ENCODE measurements around the gene GAS2L1. TPM values are rescaled to one million over a fixed set of nuclear protein-coding genes. Genes with fewer than 3 reads are reported as not detected.

GAS2L1 gene
- total RNA-seq, 1 experiment from 2014 or later: 68.8 TPM

GRCh38 chr22:29267462-29267857 lies 39.0 kb upstream of the GAS2L1 start:
- Histone ChIP-seq H3K9me3 (ENCODE audit: control insufficient read depth, insufficient read depth, low read depth, low read length) (no peaks in the 10 kb centered on the region), H3K27me3 (ENCODE audit: control insufficient read depth, insufficient read depth, low read length) (no peaks in the 10 kb centered on the region), H3K4me1 (ENCODE audit: control insufficient read depth, insufficient read depth, low read length) (peaks cover 30% of the 10 kb centered on the region), H3K36me3 (ENCODE audit: control insufficient read depth, insufficient read depth, low read length) (peaks cover 27% of the 10 kb centered on the region), H3K27ac (ENCODE audit: low read length) (peak overlapping the region; percentile 98), H3K4me3 (ENCODE audit: low read depth in 2 of 2, low read length in 2 of 2) (peak overlapping the region; percentile 91 to 98)
- intact Hi-C loops (cut with micrococcal nuclease; ENCODE audit: unreplicated experiment) (no loop called here), in situ Hi-C loops (cut with HindIII; ENCODE audit: low pct_unique_long_range_greater_than_20kb, low sequenced_read_pairs) (no loop called here)
- ATAC-seq (no peak), DNase-seq (ENCODE audit: low read depth, low spot score) (no peak)
- TF ChIP-seq SIN3A (IDR thresholded peaks at IDR 0.05; ENCODE audit: borderline replicate concordance, insufficient read depth, low read depth, low read length) (no peak), CTCF (IDR thresholded peaks at IDR 0.05) (no peak), POLR2AphosphoS5 (IDR thresholded peaks at IDR 0.05; ENCODE audit: low read depth, low read length) (no peak), TCF7L2 (IDR thresholded peaks at IDR 0.05; ENCODE audit: low read depth, low read length) (no peak)
- ChIA-PET CTCF (no interaction called here), POLR2A (no interaction called here)
- TSS peak; percentile 86 for BruUV-seq (replicated peaks)

GRCh38 chr22:29267858-29268510 lies 38.5 kb upstream of the GAS2L1 start, which contains the start of the genes EWSR1 and RHBDD3:
TSS of gene EWSR1 (plus strand) at chr22:29268268. CDS start at chr22:29268337, 69 bp downstream.
TSS of gene RHBDD3 (minus strand) at chr22:29267981. CDS start at chr22:29265626, 2,355 bp downstream.
- no TSS peak for BruUV-seq (replicated peaks)
- TF ChIP-seq SIN3A (IDR thresholded peaks at IDR 0.05; ENCODE audit: borderline replicate concordance, insufficient read depth, low read depth, low read length) (no peak), POLR2AphosphoS5 (IDR thresholded peaks at IDR 0.05; ENCODE audit: low read depth, low read length) (peak; percentile 71; the same call in 1 of the 2 replicates), CTCF (IDR thresholded peaks at IDR 0.05) (no peak), TCF7L2 (IDR thresholded peaks at IDR 0.05; ENCODE audit: low read depth, low read length) (peak; percentile 61; the same call in 1 of the 2 replicates)
- DNase-seq (ENCODE audit: low read depth, low spot score) (peak; percentile 48), ATAC-seq (peak; percentile 91)
- Histone ChIP-seq H3K36me3 (ENCODE audit: control insufficient read depth, insufficient read depth, low read length) (peaks cover 33% of the 10 kb centered on the region), H3K4me3 (ENCODE audit: low read depth in 2 of 2, low read length in 2 of 2) (peak within 1 kb of the TSS; percentile 91 to 98), H3K27me3 (ENCODE audit: control insufficient read depth, insufficient read depth, low read length) (no peaks in the 10 kb centered on the region), H3K27ac (ENCODE audit: low read length) (peak within 1 kb of the TSS; percentile 98), H3K4me1 (ENCODE audit: control insufficient read depth, insufficient read depth, low read length) (peaks cover 34% of the 10 kb centered on the region), H3K9me3 (ENCODE audit: control insufficient read depth, insufficient read depth, low read depth, low read length) (no peaks in the 10 kb centered on the region)
- CTCF ChIA-PET: no interaction called here
- in situ Hi-C loops (cut with HindIII; ENCODE audit: low pct_unique_long_range_greater_than_20kb, low sequenced_read_pairs): no loop called here
- POLR2A ChIA-PET: no interaction called here
- intact Hi-C loops (cut with micrococcal nuclease; ENCODE audit: unreplicated experiment): no loop called here

- in situ Hi-C loops (cut with HindIII; ENCODE audit: low pct_unique_long_range_greater_than_20kb, low sequenced_read_pairs) (no loop called here), intact Hi-C loops (cut with micrococcal nuclease; ENCODE audit: unreplicated experiment) (no loop called here)
- no TSS peak for BruUV-seq (replicated peaks)
- DNase-seq (ENCODE audit: low read depth, low spot score): no peak
- Histone ChIP-seq H3K4me1 (ENCODE audit: control insufficient read depth, insufficient read depth, low read length) (peaks cover 34% of the 10 kb centered on the region), H3K27ac (ENCODE audit: low read length) (peak overlapping the region; percentile 98), H3K9me3 (ENCODE audit: control insufficient read depth, insufficient read depth, low read depth, low read length) (no peaks in the 10 kb centered on the region), H3K4me3 (ENCODE audit: low read depth in 2 of 2, low read length in 2 of 2) (peak overlapping the region; percentile 91 to 98), H3K36me3 (ENCODE audit: control insufficient read depth, insufficient read depth, low read length) (peaks cover 38% of the 10 kb centered on the region), H3K27me3 (ENCODE audit: control insufficient read depth, insufficient read depth, low read length) (no peaks in the 10 kb centered on the region)
- ATAC-seq: peak; percentile 63
- no peak; the same call in 1 of the 2 replicates for TF ChIP-seq SIN3A (IDR thresholded peaks at IDR 0.05; ENCODE audit: borderline replicate concordance, insufficient read depth, low read depth, low read length)
- TF ChIP-seq TCF7L2 (IDR thresholded peaks at IDR 0.05; ENCODE audit: low read depth, low read length): no peak
- TF ChIP-seq CTCF (IDR thresholded peaks at IDR 0.05): no peak
- no peak for TF ChIP-seq REST (IDR thresholded peaks at IDR 0.05; ENCODE audit: insufficient read depth in 1 of 2, low read depth in 2 of 2, low read length in 1 of 2)
- no peak; the same call in 1 of the 2 replicates for TF ChIP-seq POLR2AphosphoS5 (IDR thresholded peaks at IDR 0.05; ENCODE audit: low read depth, low read length)
- ChIA-PET POLR2A (no interaction called here), CTCF (no interaction called here)
Measured at GRCh38 chr22:29268511-29269229, 37.8 kb upstream of the GAS2L1 start.
